Activated naive CD8-positive, alpha-beta T cell treated with anti-CD3 and anti-CD28 coated beads for 36 hours (primary cell): ENCODE measurements around the gene TSC2. TPM values are rescaled to one million over a fixed set of nuclear protein-coding genes. Genes with fewer than 3 reads are reported as not detected.
A peak's percentile ranks its signal among the peaks of the same experiment; 100 is the strongest.

Experiments used
- DNase-seq: peaks from one replicate; pipeline ENCODE4 v3.0.0; 2021
- H3K27ac Mint-ChIP-seq: one replicate; pipeline ENCODE4 v1.8.0; 2022; ENCODE audit warnings: mild to moderate bottlenecking, moderate library complexity, mixed read lengths
- H3K27me3 Mint-ChIP-seq: one replicate; pipeline ENCODE4 v1.8.0; 2022; ENCODE audit warnings: mild to moderate bottlenecking, mixed read lengths
- H3K36me3 Mint-ChIP-seq: one replicate; pipeline ENCODE4 v1.8.0; 2021; ENCODE audit warnings: mild to moderate bottlenecking, mixed read lengths
- H3K4me1 Mint-ChIP-seq: one replicate; pipeline ENCODE4 v1.8.0; 2021; ENCODE audit warnings: mixed read lengths
- H3K4me3 Mint-ChIP-seq: one replicate; pipeline ENCODE4 v1.8.0; 2022; ENCODE audit warnings: mild to moderate bottlenecking, moderate library complexity, mixed read lengths
- H3K9me3 Mint-ChIP-seq: one replicate; pipeline ENCODE4 v1.8.0; 2022; ENCODE audit warnings: mixed read lengths
- total RNA-seq, 2 experiments: library from RNA; stranded (reverse); gene quantifications; one replicate each; pipeline ENCODE4 v1.2.3, GENCODE V29; 2021

TSC2 gene
- total RNA-seq, 2 experiments from 2014 or later = 52.3 to 57.5 TPM

GRCh38 chr16:2023092-2024031 is 24.4 kb upstream of the TSC2 start:
- DNase-seq = peak; percentile 93
- Mint-ChIP-seq H3K27ac (peak overlapping the region; percentile 68), H3K4me3 (peak overlapping the region; percentile 70), H3K27me3 (peaks cover 44% of the 10 kb centered on the region), H3K4me1 (peaks cover 18% of the 10 kb centered on the region), H3K36me3 (peaks cover 4% of the 10 kb centered on the region), H3K9me3 (no peaks in the 10 kb centered on the region)

- Mint-ChIP-seq H3K4me3 (no peak overlapping the region), H3K4me1 (peaks cover 18% of the 10 kb centered on the region), H3K27ac (no peak overlapping the region), H3K27me3 (peaks cover 39% of the 10 kb centered on the region), H3K9me3 (no peaks in the 10 kb centered on the region), H3K36me3 (peaks cover 4% of the 10 kb centered on the region)
- DNase-seq = no peak
Observed at GRCh38 chr16:2024032-2024420, 23.8 kb upstream of the TSC2 start.

GRCh38 chr16:2025251-2025650 is 22.5 kb upstream of the TSC2 start:
- Mint-ChIP-seq H3K36me3 (peaks cover 4% of the 10 kb centered on the region), H3K27ac (no peak overlapping the region), H3K4me3 (no peak overlapping the region), H3K4me1 (peaks cover 18% of the 10 kb centered on the region), H3K9me3 (no peaks in the 10 kb centered on the region), H3K27me3 (peaks cover 35% of the 10 kb centered on the region)
- no peak for DNase-seq

- Mint-ChIP-seq H3K4me1 (peaks cover 13% of the 10 kb centered on the region), H3K27me3 (peaks cover 28% of the 10 kb centered on the region), H3K9me3 (no peaks in the 10 kb centered on the region), H3K4me3 (peak overlapping the region; percentile 47), H3K36me3 (peaks cover 2% of the 10 kb centered on the region), H3K27ac (no peak overlapping the region)
- DNase-seq = no peak
Observed at GRCh38 chr16:2025878-2026460, 21.8 kb upstream of the TSC2 start.

GRCh38 chr16:2026461-2027023 is 21.2 kb upstream of the TSC2 start, which contains the start of gene NHERF2:
Gene NHERF2, plus strand, starts transcription at chr16:2026902. Its CDS starts 104 bp downstream, at chr16:2027006.
- Mint-ChIP-seq H3K36me3 (peaks cover 2% of the 10 kb centered on the region), H3K4me1 (peaks cover 12% of the 10 kb centered on the region), H3K4me3 (peak within 1 kb of the TSS; percentile 54), H3K27ac (no peak within 1 kb of the TSS), H3K9me3 (no peaks in the 10 kb centered on the region), H3K27me3 (peaks cover 23% of the 10 kb centered on the region)
- DNase-seq = no peak

- H3K4me3 Mint-ChIP-seq = peak overlapping the region; percentile 54
- H3K27ac Mint-ChIP-seq = no peak overlapping the region
- peaks cover 15% of the 10 kb centered on the region for H3K27me3 Mint-ChIP-seq
- no peak for DNase-seq
- H3K9me3 Mint-ChIP-seq = no peaks in the 10 kb centered on the region
- peaks cover 2% of the 10 kb centered on the region for H3K36me3 Mint-ChIP-seq
- H3K4me1 Mint-ChIP-seq = peaks cover 11% of the 10 kb centered on the region
Observed at GRCh38 chr16:2027024-2028010, 20.5 kb upstream of the TSC2 start.

- peaks cover 7% of the 10 kb centered on the region for H3K27me3 Mint-ChIP-seq
- H3K9me3 Mint-ChIP-seq = no peaks in the 10 kb centered on the region
- peaks cover 6% of the 10 kb centered on the region for H3K4me1 Mint-ChIP-seq
- H3K27ac Mint-ChIP-seq = no peak overlapping the region
- no peak for DNase-seq
- no peaks in the 10 kb centered on the region for H3K36me3 Mint-ChIP-seq
- H3K4me3 Mint-ChIP-seq = no peak overlapping the region
Observed at GRCh38 chr16:2028146-2028545, 19.6 kb upstream of the TSC2 start.

- H3K27ac Mint-ChIP-seq = no peak overlapping the region
- no peaks in the 10 kb centered on the region for H3K9me3 Mint-ChIP-seq
- peaks cover 6% of the 10 kb centered on the region for H3K4me1 Mint-ChIP-seq
- H3K36me3 Mint-ChIP-seq = no peaks in the 10 kb centered on the region
- H3K4me3 Mint-ChIP-seq = no peak overlapping the region
- no peak for DNase-seq
- H3K27me3 Mint-ChIP-seq = peaks cover 7% of the 10 kb centered on the region
Observed at GRCh38 chr16:2028620-2029220, 19.1 kb upstream of the TSC2 start.

GRCh38 chr16:2029350-2029749 is 18.4 kb upstream of the TSC2 start:
- DNase-seq = no peak
- Mint-ChIP-seq H3K4me3 (no peak overlapping the region), H3K4me1 (peaks cover 4% of the 10 kb centered on the region), H3K9me3 (no peaks in the 10 kb centered on the region), H3K27me3 (peaks cover 7% of the 10 kb centered on the region), H3K27ac (no peak overlapping the region), H3K36me3 (no peaks in the 10 kb centered on the region)

- no peaks in the 10 kb centered on the region for H3K36me3 Mint-ChIP-seq
- H3K4me1 Mint-ChIP-seq = peaks cover 4% of the 10 kb centered on the region
- no peak overlapping the region for H3K27ac Mint-ChIP-seq
- H3K9me3 Mint-ChIP-seq = no peaks in the 10 kb centered on the region
- no peak for DNase-seq
- H3K4me3 Mint-ChIP-seq = no peak overlapping the region
- peaks cover 7% of the 10 kb centered on the region for H3K27me3 Mint-ChIP-seq
Observed at GRCh38 chr16:2030036-2030435, 17.7 kb upstream of the TSC2 start.

GRCh38 chr16:2031081-2031577 is 16.7 kb upstream of the TSC2 start:
- H3K36me3 Mint-ChIP-seq = no peaks in the 10 kb centered on the region
- H3K27me3 Mint-ChIP-seq = peaks cover 3% of the 10 kb centered on the region
- no peaks in the 10 kb centered on the region for H3K9me3 Mint-ChIP-seq
- no peak overlapping the region for H3K4me3 Mint-ChIP-seq
- no peak overlapping the region for H3K27ac Mint-ChIP-seq
- no peak for DNase-seq
- no peaks in the 10 kb centered on the region for H3K4me1 Mint-ChIP-seq

GRCh38 chr16:2032285-2033056 is 15.3 kb upstream of the TSC2 start:
- Mint-ChIP-seq H3K36me3 (no peaks in the 10 kb centered on the region), H3K4me1 (no peaks in the 10 kb centered on the region), H3K4me3 (no peak overlapping the region), H3K27ac (no peak overlapping the region), H3K27me3 (peaks cover 1% of the 10 kb centered on the region), H3K9me3 (no peaks in the 10 kb centered on the region)
- no peak for DNase-seq

- no peak for DNase-seq
- no peaks in the 10 kb centered on the region for H3K9me3 Mint-ChIP-seq
- H3K27ac Mint-ChIP-seq = no peak overlapping the region
- peak overlapping the region; percentile 29 for H3K4me3 Mint-ChIP-seq
- H3K36me3 Mint-ChIP-seq = no peaks in the 10 kb centered on the region
- no peaks in the 10 kb centered on the region for H3K4me1 Mint-ChIP-seq
- no peaks in the 10 kb centered on the region for H3K27me3 Mint-ChIP-seq
Observed at GRCh38 chr16:2033057-2033908, 14.5 kb upstream of the TSC2 start.
